Right lobe of liver (tissue), 6 donors: ENCODE results near the gene EPHA6. TPM values are rescaled to one million over a fixed set of nuclear protein-coding genes. Genes with fewer than 3 reads are reported as not detected.
"Not testable (repeated sequence)": the region's sequence is repeated elsewhere in the genome, so short reads cannot be mapped to it uniquely, and the experiment has no call there.

Experiments used
- ATAC-seq, 4 donors: fragments of 200-7000 bp; cut with Tn5 transposase; one replicate each; pipeline ENCODE4 v1.9.1; 2020; ENCODE audit warnings: mild to moderate bottlenecking in 4 of 4, moderate library complexity in 4 of 4
- DNase-seq, 3 donors: peaks; one replicate each; pipeline ENCODE4 v3.0.0-alpha.2; 2020
- H3K27ac ChIP-seq, 3 donors: fragments of 200-600 bp; one replicate each; pipeline ENCODE4 v1.8.0; 2022
- H3K27me3 ChIP-seq, 2 donors: fragments of 200-600 bp; one replicate each; pipeline ENCODE4 v1.8.0; 2022
- H3K36me3 ChIP-seq, 4 donors: fragments of 200-600 bp; sonication (generic) in 1 of 4; one replicate each; pipeline versions ENCODE4 v1.5.1 to v1.8.0; 2017 to 2022; ENCODE audit warnings: control low read depth in 1 of 4
- H3K4me1 ChIP-seq, 4 donors: fragments of 200-600 bp; sonication (generic) in 1 of 4; one replicate each; pipeline versions ENCODE4 v1.5.1 to v1.8.0; 2017 to 2022; ENCODE audit warnings: control low read depth in 1 of 4
- H3K4me3 ChIP-seq, 3 donors: fragments of 200-600 bp; one replicate each; pipeline ENCODE4 v1.8.0; 2022
- H3K9me3 ChIP-seq, 4 donors: fragments of 200-600 bp; sonication (generic) in 1 of 4; one replicate each; pipeline versions ENCODE4 v1.5.1 to v1.8.0; 2017 to 2022; ENCODE audit warnings: control low read depth in 1 of 4
- CTCF ChIP-seq, 4 donors: fragments of 200-600 bp in 3 of 4; fragments of 450-650 bp in 1 of 4; IDR thresholded peaks; one replicate each; pipeline versions ENCODE4 v1.5.1 to v1.8.0; 2016 to 2022; ENCODE audit warnings: antibody characterized with exemption in 4 of 4, mild to moderate bottlenecking in 2 of 4
- POLR2A ChIP-seq: fragments of 450-650 bp; IDR thresholded peaks from one replicate; pipeline ENCODE4 v1.6.1; 2017; ENCODE audit warnings: antibody characterized with exemption, mild to moderate bottlenecking
- WGBS: methylation state at CpG from one replicate; pipeline ENCODE4 v1.1.6; 2018; ENCODE audit warnings: low coverage, low lambda C conversion rate; ENCODE audit not compliant: insufficient coverage; ENCODE audit errors: missing lambda C conversion rate; 5-methylcytosine and 5-hydroxymethylcytosine counted together
- intact Hi-C, 2 donors: fragments of 100-400 bp; cut with DNase I; formaldehyde crosslinking; loops; one replicate each; pipeline versions ENCODE4 v1.11.2 to v1.14.1; 2022
- total RNA-seq, 6 experiments: library from RNA; depleted of rRNA in 2 of 6; stranded (reverse); fragments of >200 nt in 2 of 6; fragmentation: NEBNext Ultra II Directional in 3 of 6; extraction: Animal tissue kit (Norgen Biotek cat#: 25700) in 3 of 6; gene quantifications; one replicate each; pipeline versions ENCODE4 v1.1.0 to v1.2.4, GENCODE V29; 2016 to 2023
- donor health status: DM: no; HTN: yes; CAD: no.
- donor health status: DM: no; HTN: no; CAD: no.
- donor health status: DM: no; HTN: no; CAD: no.
- donor health status: DM: no; HTN: yes; CAD: no.
- donor health status: DM: no; HTN: yes; CAD: no.

Gene EPHA6
- total RNA-seq, 6 experiments from 2014 or later, result not detected

- no peak for DNase-seq
These were observed 696.4 kb downstream of the EPHA6 start for GRCh38 chr3:97510795-97511194.

DNA sequence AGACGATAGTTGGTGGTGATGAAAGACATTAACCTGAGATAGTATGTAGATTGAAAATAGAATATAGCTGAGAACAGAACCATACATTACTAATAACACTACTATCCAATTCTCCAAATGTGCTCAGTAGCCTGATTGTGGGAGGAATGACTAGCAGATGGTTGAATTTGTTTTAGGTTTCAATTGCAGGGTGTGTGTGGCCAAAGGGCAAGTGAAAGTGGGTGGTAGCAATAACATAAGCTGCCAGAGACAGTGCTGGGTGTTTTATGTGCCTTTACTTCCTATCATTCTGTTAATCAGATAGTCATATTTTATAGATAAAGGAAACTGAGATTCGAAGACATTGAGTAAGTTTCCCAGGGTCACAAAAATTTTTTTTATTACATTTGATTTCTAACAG is 700.7 kb downstream of the EPHA6 start:
- ATAC-seq, result no peak
- TF ChIP-seq CTCF (IDR thresholded peaks at IDR 0.05) (no peak), POLR2A (no peak)
- intact Hi-C loops, result no loop called here
- Histone ChIP-seq H3K27ac (no peak overlapping the region), H3K4me3 (no peak overlapping the region), H3K4me1 (no peaks in the 10 kb centered on the region), H3K9me3 (no peaks in the 10 kb centered on the region), H3K27me3 (no peaks in the 10 kb centered on the region), H3K36me3 (no peaks in the 10 kb centered on the region)
- no peak for DNase-seq
- 44% methylated on average over 2 of the region's 2 CpGs for WGBS

More at GRCh38 chr3:97510795-97511194, 696.4 kb downstream of the EPHA6 start:
- 54% methylated on average over 3 of the region's 4 CpGs for WGBS
- intact Hi-C loops, result no loop called here
- H3K4me1 ChIP-seq, result no peaks in the 10 kb centered on the region
- no peak overlapping the region for H3K4me3 ChIP-seq
- no peaks in the 10 kb centered on the region for H3K36me3 ChIP-seq
- no peak for ATAC-seq
- H3K27me3 ChIP-seq, result no peaks in the 10 kb centered on the region
- H3K27ac ChIP-seq, result no peak overlapping the region
- TF ChIP-seq POLR2A, result no peak
- TF ChIP-seq CTCF (IDR thresholded peaks at IDR 0.05), result no peak
- no peaks in the 10 kb centered on the region for H3K9me3 ChIP-seq

DNA sequence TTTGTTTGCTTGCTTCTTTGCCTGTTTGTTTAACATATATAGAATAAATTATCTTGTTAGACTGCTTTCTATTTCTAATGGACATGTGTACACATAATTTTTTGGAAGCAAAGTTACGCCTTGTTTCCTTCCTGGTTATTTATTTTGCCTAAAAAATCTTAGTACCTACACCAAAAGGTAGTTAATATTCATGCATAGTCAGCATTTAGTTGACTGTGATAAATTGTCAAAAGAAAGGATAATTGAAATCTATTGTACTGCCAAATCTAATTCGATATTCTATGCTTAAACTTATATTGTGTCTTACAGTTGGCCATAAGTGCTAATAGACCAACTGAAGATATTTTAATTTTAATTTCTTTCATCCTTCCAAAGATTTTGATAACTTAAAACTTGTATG is 716.3 kb downstream of the EPHA6 start:
- no peaks in the 10 kb centered on the region for H3K4me1 ChIP-seq
- DNase-seq (no peak), ATAC-seq (no peak)
- H3K9me3 ChIP-seq, result no peaks in the 10 kb centered on the region
- intact Hi-C loops, result no loop called here
- H3K4me3 ChIP-seq, result no peak overlapping the region
- 43% methylated on average over 2 of the region's 2 CpGs for WGBS
- TF ChIP-seq CTCF (IDR thresholded peaks at IDR 0.05) (no peak), POLR2A (no peak)
- H3K27me3 ChIP-seq, result no peaks in the 10 kb centered on the region
- no peaks in the 10 kb centered on the region for H3K36me3 ChIP-seq
- H3K27ac ChIP-seq, result no peak overlapping the region

DNA sequence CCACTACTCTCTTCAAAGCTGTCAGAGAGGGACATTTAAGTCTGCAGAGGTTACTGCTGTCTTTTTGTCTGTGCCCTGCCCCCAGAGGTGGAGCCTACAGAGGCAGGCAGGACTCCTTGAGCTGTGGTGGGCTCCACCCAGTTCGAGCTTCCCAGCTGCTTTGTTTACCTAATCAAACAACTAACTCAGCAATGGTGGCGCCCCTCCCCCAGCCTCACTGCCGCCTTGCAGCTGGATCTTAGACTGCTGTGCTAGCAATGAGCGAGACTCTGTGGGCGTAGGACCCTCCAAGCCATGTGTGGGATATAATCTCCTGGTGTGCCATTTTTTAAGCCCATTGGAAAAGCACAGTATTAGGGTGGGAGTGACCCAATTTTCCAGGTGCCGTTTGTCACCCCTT is 733.2 kb downstream of the EPHA6 start:
- 70% methylated on average over 4 of the region's 6 CpGs for WGBS
- DNase-seq, H3K27me3 ChIP-seq, H3K27ac ChIP-seq, H3K4me1 ChIP-seq, H3K9me3 ChIP-seq, ATAC-seq, H3K36me3 ChIP-seq, intact Hi-C loops, H3K4me3 ChIP-seq: not testable (repeated sequence)

DNA sequence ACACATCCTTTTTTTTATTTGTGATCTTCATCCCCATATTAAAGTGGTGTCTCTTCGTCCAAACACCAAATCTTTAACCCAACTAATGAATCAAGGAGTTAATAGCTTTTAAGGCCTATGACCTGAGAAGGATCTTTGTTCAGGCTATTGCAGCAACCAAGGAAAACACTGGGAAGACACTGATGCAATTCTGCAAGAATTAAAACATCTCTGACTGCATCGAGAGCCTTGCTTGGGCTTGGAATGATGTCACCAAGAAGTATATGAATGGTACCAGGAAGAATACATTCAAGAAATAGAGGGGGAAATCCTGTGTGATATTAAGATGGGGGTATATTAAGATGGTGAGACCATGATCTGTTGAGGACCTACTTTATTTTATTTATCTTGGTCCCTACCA is 736.0 kb downstream of the EPHA6 start:
- no peak for ATAC-seq
- 20% methylated on average over 2 of the region's 2 CpGs for WGBS
- no peaks in the 10 kb centered on the region for H3K36me3 ChIP-seq
- no peaks in the 10 kb centered on the region for H3K27me3 ChIP-seq
- H3K4me3 ChIP-seq, result no peak overlapping the region
- intact Hi-C loops, result no loop called here
- DNase-seq, result no peak
- no peaks in the 10 kb centered on the region for H3K9me3 ChIP-seq
- H3K27ac ChIP-seq, result no peak overlapping the region
- no peaks in the 10 kb centered on the region for H3K4me1 ChIP-seq
- TF ChIP-seq CTCF (IDR thresholded peaks at IDR 0.05) (no peak), POLR2A (no peak)
